ENCODE measurements around the gene BMPR1B. TPM values are rescaled to one million over a fixed set of nuclear protein-coding genes. Genes with fewer than 3 reads are reported as not detected.
"Not testable (repeated sequence)": the region's sequence is repeated elsewhere in the genome, so short reads cannot be mapped to it uniquely, and the experiment has no call there.

BMPR1B gene
- total and polyA plus RNA-seq, 2 of the 4 experiments (the other 2 are of a cell fraction), result 0.24 to 0.90 TPM

GRCh38 chr4:94841166-94841863 is 83.6 kb downstream of the BMPR1B start:
- CTCF ChIA-PET; H3K36me3 ChIP-seq (ENCODE audit: control insufficient read depth, insufficient read depth, low read length); H3K56ac ChIP-seq (ENCODE audit: extremely low read depth, insufficient read depth, low read length); H3K79me1 ChIP-seq (ENCODE audit: low read depth in 1 of 2, low read length in 2 of 2); H4K8ac ChIP-seq (ENCODE audit: low read depth in 2 of 2, low read length in 2 of 2); H3K9ac ChIP-seq (ENCODE audit: low read depth, low read length); in situ Hi-C loops (cut with MboI; ENCODE audit: low sequenced_read_pairs); H3K9me3 ChIP-seq (ENCODE audit: control insufficient read depth, insufficient read depth, low read length); POLR2A ChIA-PET (ENCODE audit: unreplicated experiment); DNase-seq; H2BK20ac ChIP-seq (ENCODE audit: low read depth, low read length); ATAC-seq (ENCODE audit: low read depth); intact Hi-C loops (cut with micrococcal nuclease); H2BK120ac ChIP-seq (ENCODE audit: low read depth, low read length); H3K27ac ChIP-seq (ENCODE audit: insufficient read depth, low read length); H3K27me3 ChIP-seq (ENCODE audit: control insufficient read depth, insufficient read depth, low read length); H2AK9ac ChIP-seq (replicated peaks; ENCODE audit: low read depth, low read length, poor library complexity); H4K91ac ChIP-seq (ENCODE audit: insufficient read depth, low read depth, low read length); H2AFZ ChIP-seq (replicated peaks; ENCODE audit: low read length, poor library complexity); H4K5ac ChIP-seq (ENCODE audit: low read depth, low read length); H2AK5ac ChIP-seq (ENCODE audit: low read depth, low read length); H3K4ac ChIP-seq (ENCODE audit: low read depth, low read length); BruUV-seq (replicated peaks); H3K14ac ChIP-seq (replicated peaks; ENCODE audit: low read depth, low read length); dilution Hi-C loops (cut with HindIII; ENCODE audit: low sequenced_read_pairs, unreplicated experiment); H3K4me3 ChIP-seq (ENCODE audit: insufficient read depth, low read depth, low read length); H3K23ac ChIP-seq (ENCODE audit: low read depth, low read length); H4K20me1 ChIP-seq (ENCODE audit: insufficient read depth, low read length); H3K18ac ChIP-seq (ENCODE audit: low read depth, low read length); H3K4me2 ChIP-seq (ENCODE audit: low read depth, low read length); H3K4me1 ChIP-seq (ENCODE audit: control insufficient read depth, insufficient read depth, low read length); H3K9me1 ChIP-seq (ENCODE audit: insufficient read depth, low read length); H2BK15ac ChIP-seq (ENCODE audit: low read depth, low read length); H2BK5ac ChIP-seq (ENCODE audit: low read depth, low read length, poor library complexity, severe bottlenecking): not testable (repeated sequence)
- no CpG with 5 or more reads among the region's 29 CpGs for WGBS, 2 experiments (ENCODE audit: extremely low coverage in 2 of 2, insufficient read length in 1 of 2)

Measured in IMR-90 (cell line).